ENCODE data around the gene PPP2R3B. TPM values are rescaled to one million over a fixed set of nuclear protein-coding genes. Genes with fewer than 3 reads are reported as not detected.
A peak's percentile ranks its signal among the peaks of the same experiment; 100 is the strongest.
"Not testable (repeated sequence)": the region's sequence is repeated elsewhere in the genome, so short reads cannot be mapped to it uniquely, and the experiment has no call there.

Gene PPP2R3B
- total RNA-seq, 1 donor from 2014 or later, result 35.4 TPM

DNA sequence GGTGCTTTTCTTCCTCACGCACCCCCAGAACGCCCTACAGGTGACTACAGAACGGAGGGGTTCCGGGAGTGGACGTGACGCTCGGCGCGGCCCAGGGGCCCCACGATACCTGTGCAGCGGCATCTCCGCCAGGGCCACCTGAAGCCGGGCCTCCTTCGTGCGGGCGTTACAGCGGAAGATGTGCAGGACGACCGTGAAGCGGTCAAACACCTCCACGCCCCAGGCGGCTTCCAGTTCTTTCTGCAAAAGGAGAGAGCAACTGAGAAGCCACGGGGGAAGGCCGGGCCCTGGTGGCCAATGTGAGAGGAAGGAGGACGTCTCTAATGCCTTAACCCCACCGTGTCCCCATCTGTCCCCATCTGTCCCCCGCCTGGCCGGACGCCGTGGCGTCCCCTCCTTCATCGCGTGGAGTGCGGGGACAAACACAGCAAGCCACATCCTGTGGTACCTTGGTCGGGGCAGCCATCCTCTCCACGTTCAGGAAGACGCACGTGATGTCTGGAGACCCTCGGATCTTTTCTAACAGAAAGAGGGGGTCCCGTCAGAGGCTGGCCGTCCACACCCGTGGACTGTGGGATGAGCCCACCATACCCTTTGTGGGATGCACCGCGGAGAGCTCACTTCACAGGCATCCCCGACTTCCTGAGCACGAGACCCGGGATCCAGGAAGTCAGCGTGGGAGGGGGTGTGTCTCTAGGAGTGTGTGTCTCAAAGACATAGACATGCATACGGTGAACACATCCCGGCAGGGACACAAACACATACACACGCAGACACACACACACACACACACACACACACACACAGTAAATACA lies 71.7 kb downstream of the PPP2R3B start:
- DNase-seq (ENCODE audit: low spot score) (peak; percentile 61), ATAC-seq (no peak)
- intact Hi-C loops (cut with DNase I), result no loop called here

DNA sequence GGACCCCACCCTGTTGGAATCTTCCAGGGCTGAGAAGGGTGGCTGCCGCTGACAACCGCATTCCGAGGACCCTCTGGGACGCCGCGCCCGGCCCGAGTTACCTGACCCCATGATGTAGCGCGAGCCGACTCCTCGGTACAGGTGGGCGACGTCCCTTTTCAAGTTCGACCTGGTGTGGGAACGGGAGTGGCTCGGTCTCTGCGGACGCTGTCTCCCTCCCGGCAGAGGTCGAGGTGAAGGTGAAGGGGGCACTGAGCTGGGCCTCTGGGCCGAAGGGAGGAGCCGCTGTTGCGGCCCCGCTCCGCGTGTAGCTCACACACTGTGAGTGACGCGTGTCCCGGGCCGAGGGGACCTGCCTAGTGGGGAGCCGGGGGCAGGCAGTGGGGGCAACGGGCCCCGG lies 72.7 kb downstream of the PPP2R3B start:
- intact Hi-C loops (cut with DNase I), result no loop called here
- no peak for ATAC-seq

DNA sequence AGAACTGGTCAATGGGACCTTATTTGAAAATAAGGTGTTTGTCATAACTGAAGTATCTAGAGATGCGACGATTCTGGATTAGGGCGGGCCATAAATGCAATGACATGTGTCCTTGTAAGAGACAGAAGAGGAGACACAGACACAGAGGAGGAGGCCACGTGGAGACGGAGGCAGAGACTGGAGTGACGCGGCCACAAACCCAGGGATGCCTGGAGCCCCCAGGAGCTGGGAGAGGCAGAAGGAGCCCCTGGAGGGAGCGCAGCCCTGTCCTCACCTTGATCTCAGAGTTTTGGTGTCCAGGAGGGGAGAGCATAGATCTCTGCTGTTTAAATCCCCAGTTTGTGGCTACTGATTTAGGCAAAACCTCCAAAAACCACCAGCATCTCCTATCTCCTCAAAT lies 73.2 kb downstream of the PPP2R3B start:
- ATAC-seq (no peak), DNase-seq (ENCODE audit: low spot score) (peak; percentile 44)
- intact Hi-C loops (cut with DNase I), result no loop called here

More for the DNA sequence above, 72.7 kb downstream of the PPP2R3B start:
- peak; percentile 53 for DNase-seq (ENCODE audit: low spot score)

DNA sequence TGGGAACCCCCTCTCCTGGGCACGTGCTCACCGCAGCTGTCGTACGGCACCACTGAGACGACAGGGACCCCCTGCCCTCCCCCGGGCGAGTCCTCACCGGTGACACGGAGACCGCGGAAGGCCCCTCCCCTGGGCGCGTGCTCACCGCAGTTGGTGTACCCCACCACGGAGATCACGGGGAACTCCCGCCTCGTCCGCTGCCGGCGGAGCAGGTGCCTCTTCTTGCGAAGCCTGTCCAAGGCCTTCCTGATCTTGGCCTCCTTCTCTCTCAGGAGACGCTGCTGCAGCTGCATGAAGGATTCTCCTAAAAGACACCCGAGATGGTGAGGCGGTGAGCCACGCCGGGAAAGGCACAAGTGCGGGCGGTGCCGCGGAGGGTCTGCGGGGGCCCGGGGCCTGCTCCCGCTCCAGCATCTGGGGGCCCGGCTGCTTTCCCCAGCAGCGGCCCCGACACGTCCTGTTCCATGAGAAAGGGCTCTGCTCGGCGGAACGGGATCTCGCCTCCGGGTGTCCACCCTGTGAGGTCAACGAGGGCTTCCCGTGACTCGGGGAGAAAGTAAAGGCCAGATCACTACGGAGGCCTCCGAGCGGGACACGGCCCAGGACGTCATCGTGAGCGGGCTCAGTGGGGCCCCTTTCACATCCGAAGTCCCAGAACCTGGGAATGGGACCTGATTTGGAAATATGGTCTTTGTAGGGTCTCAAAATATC lies 73.9 kb downstream of the PPP2R3B start:
- peak; percentile 53 for DNase-seq (ENCODE audit: low spot score)
- ATAC-seq, result no peak
- intact Hi-C loops (cut with DNase I), result no loop called here

DNA sequence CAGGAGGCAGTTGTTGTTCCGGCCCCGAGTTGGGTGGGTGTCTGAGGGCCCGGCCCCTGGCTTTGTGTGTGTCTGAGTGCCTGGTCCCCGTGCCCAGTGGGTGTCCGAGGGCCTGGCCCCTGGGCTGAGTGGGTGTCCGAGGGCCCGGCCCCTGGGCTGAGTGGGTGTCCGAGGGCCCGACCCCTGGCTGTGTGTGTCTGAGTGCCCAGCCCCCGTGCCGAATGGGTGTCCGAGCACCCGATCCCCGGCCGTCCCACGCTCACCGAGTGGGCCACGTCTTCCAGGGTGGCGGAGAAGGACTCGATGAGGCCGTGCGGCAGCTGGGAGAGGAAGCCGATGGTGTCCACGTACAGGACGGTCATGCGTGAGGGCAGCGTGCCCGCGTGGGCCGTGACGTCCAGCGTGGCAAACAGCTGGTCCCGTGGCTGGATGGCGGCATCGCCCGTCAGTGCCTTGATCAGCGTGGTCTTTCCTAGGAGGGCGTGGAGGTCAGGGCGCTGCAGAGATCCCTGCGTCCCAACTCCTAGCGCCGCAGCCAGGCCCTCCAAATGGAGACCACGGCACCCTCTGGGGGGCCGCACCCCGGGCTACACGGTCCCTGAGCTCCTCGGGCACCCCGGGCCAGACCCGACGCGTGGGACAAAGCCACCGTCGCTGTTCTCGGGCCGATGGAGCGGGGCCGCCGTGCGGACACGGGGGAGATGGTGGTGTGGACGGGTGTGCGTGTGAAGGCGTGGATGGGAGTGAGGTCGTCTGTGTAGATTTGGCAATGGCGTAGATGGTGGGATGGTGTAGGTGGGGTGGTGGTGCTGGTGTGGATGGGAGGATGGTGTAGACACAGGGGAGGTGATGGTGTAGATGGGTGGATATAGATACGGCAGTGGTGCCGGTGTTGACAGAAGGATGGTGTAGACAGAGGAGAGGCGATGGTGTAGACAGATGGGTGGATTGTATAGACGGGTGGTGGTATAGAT lies 75.3 kb downstream of the PPP2R3B start:
- peak; percentile 7 for ATAC-seq
- intact Hi-C loops (cut with DNase I), result no loop called here
- peak; percentile 46 for DNase-seq (ENCODE audit: low spot score)

DNA sequence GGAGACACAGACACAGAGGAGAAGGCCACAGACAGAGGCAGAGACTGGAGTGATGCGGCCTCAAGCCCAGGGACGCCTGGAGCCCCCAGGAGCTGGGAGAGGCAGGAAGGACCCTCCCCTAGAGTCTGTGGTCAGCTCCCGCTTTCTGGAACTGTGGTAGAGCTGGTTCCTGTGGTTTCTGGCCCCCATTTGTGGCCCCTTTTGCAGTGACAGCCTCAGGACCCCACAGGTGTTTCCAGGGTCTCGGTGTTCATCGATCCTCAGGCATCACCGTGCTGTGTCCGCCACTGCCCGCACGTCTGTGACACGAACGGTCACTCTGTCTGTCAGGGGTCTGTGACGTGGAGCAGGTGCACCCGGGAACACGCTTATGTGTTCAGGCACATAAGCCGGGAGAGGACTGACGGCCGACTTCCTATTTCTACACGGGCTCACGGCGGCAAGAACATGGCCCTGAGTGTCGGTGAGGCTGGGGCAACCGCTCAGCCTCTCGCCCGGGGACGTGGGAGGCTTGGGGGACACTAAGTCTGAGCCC lies 76.0 kb downstream of the PPP2R3B start:
- intact Hi-C loops (cut with DNase I), result no loop called here
- DNase-seq (ENCODE audit: low spot score) (peak; percentile 51), ATAC-seq (no peak)

DNA sequence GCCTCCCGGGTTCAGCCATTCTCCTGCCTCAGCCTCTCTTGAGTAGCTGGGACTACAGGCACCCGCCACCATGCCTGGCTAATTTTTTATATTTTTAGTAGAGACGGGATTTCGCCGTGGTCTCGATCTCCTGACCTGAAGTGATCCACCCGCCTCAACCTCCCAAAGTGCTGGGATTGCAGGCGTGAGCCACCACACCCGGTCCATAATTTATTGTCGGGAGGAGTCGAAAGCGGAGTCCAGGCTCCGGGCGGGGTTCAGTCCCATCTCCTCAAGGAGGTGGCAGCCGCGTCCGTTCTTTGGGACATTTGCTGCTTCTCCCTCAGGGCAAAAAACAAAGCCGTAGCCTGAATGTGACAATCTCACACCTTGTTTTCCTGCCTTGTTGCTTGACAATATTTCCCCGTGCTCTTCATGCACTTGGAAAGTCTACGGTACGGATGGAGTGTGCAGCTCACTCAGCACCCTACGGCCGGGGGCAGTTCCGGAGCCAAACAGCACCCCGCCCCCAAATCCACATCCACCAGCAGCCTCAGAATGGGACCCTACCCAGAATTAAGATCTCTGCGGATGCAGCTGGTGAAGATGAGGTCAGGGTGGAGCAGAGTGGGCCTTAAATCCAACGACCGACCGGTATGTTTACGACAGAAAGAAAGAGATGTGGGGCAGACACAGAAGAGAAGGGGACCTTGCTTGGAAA lies 77.7 kb downstream of the PPP2R3B start:
- intact Hi-C loops (cut with DNase I), result no loop called here
- peak; percentile 54 for DNase-seq (ENCODE audit: low spot score)
- no peak for ATAC-seq

DNA sequence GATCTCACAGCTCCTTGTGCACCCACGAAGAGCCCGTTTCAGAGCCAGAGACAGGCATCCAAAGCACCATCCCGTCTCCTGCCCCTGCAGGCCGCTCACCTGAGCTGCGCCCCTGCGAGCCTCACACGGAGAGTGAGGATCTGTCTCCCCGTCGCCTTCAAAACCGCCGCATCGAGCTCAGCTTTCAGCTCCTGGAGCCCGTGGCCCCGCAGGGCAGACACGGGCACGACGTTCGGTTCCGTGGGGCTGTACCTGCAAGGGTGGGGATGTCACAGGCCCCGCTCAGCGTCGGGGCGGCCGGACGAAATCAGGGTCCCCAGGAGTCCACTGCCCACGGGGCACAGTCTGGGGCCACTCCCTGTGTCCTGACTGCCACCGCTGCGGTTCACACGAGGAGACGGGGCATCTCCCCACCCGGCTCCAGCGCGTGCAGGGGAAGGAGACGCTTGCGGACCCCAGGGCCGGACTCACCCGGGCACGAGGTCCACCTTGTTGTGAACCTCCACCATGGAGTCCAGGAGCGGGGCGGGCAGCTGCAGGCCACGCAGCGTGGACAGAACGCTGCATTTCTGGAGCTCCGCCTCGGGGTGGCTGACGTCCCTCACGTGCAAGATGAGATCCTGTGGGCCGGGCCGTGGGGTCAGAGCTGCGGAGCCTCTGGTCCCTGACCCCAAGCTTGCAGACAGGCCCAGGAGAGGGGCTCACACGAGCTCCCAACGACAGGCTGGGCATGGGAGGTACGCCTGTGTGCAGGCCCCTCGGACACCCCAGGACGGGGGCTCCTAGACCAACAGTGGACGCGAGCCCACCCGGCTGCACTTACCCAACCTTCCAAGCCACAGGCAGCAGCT lies 79.2 kb downstream of the PPP2R3B start:
- DNase-seq (ENCODE audit: low spot score) (peak; percentile 57), ATAC-seq (no peak)
- intact Hi-C loops (cut with DNase I), result no loop called here

DNA sequence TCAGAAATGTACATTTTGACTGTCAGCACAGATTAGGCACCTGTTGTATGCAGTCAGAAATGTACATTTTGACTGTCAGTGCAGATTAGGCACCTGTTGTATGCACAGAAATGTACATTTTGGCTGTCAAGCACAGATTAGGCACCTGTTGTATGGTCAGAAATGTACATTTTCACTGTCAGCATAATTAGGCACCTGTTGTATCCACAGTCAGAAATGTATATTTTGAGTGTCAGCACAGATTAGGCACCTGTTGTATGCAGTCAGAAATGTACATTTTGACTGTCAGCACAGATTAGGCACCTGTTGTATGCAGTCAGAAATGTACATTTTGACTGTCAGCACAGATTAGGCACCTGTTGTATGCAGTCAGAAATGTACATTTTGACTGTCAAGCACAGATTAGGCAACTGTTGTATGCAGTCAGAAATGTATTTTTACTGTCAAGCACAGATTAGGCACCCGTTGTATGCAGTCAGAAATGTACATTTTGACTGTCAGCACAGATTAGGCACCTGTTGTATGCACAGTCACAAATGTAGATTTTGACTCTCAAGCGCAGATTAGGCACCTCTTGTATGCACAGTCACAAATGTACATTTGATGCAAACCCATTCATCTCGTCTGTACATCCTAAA lies 80.0 kb downstream of the PPP2R3B start:
- DNase-seq (ENCODE audit: low spot score); intact Hi-C loops (cut with DNase I); ATAC-seq: not testable (repeated sequence)

DNA sequence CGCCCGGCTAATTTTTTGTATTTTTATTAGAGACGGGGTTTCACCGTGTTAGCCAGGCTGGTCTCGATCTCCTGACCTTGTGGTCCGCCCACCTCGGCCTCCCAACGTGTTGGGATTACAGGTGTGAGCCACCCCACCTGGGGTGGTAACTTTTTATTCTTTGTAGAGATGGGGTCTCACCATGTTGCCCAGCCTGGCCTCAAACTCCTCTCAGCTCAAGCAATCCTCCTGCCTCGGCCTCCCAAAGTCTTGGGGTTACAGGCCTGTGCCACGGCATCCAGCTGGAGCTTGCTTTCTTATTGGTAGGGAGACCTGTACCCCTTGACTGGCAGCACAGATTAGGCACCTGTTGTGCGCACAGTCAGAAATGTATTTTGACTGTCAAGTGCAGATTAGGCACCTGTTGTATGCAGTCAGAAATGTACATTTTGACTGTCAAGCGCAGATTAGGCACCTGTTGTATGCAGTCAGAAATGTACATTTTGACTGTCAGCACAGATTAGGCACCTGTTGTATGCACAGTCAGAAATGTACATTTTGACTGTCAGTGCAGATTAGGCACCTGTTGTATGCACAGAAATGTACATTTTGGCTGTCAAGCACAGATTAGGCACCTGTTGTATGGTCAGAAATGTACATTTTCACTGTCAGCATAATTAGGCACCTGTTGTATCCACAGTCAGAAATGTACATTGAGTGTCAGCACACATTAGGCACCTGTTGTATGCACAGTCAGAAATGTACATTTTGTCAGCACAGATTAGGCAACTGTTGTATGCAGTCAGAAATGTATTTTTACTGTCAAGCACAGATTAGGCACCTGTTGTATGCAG lies 80.7 kb downstream of the PPP2R3B start:
- ATAC-seq; intact Hi-C loops (cut with DNase I): not testable (repeated sequence)
- DNase-seq (ENCODE audit: low spot score), result peak; percentile 33

DNA sequence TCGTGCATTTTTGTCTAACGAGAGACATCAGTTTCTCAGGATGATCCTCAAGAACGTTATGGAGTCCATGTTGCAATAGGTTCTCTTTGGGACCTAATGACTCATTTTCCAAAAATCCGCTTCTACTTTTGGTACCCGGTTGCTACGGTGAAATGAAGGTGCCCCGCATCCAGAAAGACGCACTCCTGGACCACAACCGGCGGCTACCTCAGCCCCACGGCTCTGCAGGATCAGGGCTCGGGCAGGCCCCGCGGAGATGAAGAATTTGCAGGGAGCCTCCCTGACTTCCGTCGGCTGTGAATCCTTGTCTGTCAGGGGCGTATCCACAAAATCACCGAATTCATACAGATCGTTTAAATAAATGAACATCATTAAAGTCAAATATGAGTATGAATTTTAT lies 83.7 kb downstream of the PPP2R3B start:
- ATAC-seq (no peak), DNase-seq (ENCODE audit: low spot score) (peak; percentile 43)

DNA sequence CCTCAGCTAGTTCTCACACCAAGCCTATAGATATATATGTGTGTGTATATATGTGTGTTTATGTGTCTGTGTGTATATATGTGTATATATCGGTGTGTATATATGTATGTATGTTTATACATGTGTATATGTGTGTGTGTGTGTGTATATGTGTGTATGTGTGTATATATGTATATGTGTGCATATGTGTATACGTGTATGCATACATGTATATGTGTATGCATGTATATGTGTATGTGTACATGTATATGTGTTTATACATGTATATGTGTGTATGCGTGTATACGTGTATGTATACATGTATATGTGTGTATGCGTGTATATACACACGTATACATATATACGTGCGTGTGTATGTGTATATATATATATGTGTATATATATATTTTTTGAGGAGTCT lies 86.4 kb downstream of the PPP2R3B start:
- no peak for ATAC-seq
- DNase-seq (ENCODE audit: low spot score), result no peak
- intact Hi-C loops (cut with DNase I), result no loop called here

More for the DNA sequence above, 83.7 kb downstream of the PPP2R3B start:
- intact Hi-C loops (cut with DNase I), result no loop called here

DNA sequence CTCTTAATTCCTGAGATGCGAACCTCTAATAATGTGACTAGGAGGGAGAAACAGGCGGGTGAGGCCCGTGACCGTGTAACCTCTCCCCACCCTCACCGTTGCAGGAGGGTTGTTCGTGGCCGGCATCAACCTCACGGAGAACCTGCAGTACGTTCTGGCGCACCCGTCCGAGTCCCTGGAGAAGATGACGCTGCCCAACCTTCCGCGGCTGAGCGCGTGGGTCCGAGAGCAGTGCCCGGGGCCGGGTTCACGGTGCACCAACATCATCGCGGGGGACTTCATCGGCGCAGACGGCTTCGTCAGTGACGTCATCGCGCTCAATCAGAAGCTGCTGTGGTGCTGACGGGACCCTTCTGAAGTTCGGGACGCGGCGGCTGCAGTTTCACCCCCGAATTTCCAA lies 87.7 kb downstream of the PPP2R3B start:
- DNase-seq (ENCODE audit: low spot score) (peak; percentile 37), ATAC-seq (no peak)
- intact Hi-C loops (cut with DNase I), result no loop called here

DNA sequence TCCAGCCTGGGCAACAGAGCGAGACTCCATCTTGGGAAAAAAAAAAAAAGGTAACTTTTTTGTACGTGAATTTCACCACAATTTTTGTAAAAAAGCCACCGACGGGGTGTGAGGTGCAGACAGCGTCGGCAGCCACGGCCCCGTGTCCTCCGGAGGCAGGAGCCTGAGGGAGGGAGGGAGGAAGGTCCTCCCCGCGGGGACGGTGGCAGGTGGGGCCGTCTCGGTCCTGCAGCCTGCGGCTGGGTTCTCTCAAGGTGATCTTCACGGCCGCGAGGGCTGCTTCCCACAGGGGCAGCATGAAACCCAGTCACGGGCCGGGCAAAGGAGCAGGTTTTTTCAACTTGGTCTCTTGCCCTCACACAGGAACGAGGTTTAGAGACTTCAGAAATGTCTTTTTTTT lies 91.6 kb downstream of the PPP2R3B start:
- intact Hi-C loops (cut with DNase I), result no loop called here
- ATAC-seq (no peak), DNase-seq (ENCODE audit: low spot score) (peak; percentile 49)

DNA sequence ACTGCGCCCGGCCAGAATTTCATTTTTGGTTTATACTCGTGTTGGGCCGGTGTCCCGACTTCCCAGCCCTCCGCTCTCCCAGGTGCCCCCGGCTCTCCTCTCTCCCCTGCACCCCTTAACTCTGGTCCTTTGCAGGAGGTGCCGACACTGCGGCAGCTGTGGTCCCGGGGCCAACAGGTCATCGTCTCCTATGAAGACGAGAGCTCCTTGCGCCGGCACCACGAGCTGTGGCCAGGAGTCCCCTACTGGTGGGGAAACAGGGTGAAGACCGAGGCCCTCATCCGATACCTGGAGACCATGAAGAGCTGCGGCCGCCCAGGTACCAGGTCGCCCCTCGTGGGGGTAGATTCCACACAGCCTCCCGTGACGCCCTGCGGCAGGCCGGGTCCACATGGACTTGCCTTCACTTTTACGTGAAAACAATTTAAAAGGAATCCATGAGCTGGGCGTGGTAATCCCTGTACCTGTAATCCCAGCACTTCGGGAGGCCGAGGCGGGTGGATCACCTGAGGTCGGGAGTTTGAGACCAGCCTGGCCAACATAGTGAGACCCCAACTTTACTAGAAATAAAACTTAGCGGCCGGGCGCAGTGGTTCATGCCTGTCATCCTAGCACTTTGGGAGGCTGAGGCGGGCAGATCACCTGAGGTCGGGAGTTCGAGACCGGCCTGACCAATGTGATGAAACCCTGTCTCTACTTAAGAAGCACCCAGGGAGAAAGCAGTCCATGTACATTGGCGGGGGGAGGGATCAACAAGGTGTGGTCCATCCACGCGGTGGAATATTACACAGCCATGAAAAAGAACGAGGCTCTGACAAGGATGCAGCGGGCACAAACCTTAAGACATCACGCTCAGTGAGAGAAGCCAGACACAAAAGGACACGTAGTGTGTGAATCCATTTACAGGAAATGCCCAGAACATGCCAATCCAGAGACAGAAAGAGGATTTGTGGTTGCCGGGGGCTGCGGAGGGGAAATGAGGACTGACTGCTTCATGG lies 93.5 kb downstream of the PPP2R3B start:
- DNase-seq (ENCODE audit: low spot score), result peak; percentile 49
- ATAC-seq, result no peak
- intact Hi-C loops (cut with DNase I), result no loop called here

All from sciatic nerve (tissue), 2 donors.